ENCODE results near the gene VSIG10. TPM values are rescaled to one million over a fixed set of nuclear protein-coding genes. Genes with fewer than 3 reads are reported as not detected.

Gene VSIG10
- total RNA-seq, 2 donors from 2014 or later: 3.1 to 4.5 TPM

DNA sequence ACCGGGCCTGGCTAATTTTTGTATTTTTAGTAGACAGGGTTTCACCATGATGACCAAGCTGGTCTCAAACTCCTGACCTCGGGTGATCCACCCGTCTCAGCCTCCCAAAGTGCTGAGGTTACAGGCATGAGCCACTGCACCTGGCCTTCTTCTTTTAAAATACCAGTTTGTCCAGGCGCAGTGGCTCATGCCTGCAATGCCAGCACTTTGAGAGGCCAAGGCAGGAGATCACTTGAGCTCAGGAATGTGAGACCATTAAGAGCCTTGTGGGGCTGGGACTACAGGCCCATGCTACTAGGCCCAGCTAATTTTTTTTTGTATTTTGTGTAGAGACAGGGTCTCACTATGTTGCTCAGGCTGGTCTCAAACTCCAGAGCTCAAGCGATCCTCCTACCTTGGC is 24.1 kb upstream of the VSIG10 start:
- peaks cover 7% of the 10 kb centered on the region for H3K4me1 Mint-ChIP-seq (ENCODE audit: low read depth)
- no peak overlapping the region for H3K4me3 Mint-ChIP-seq
- no peak overlapping the region for H3K27ac Mint-ChIP-seq

DNA sequence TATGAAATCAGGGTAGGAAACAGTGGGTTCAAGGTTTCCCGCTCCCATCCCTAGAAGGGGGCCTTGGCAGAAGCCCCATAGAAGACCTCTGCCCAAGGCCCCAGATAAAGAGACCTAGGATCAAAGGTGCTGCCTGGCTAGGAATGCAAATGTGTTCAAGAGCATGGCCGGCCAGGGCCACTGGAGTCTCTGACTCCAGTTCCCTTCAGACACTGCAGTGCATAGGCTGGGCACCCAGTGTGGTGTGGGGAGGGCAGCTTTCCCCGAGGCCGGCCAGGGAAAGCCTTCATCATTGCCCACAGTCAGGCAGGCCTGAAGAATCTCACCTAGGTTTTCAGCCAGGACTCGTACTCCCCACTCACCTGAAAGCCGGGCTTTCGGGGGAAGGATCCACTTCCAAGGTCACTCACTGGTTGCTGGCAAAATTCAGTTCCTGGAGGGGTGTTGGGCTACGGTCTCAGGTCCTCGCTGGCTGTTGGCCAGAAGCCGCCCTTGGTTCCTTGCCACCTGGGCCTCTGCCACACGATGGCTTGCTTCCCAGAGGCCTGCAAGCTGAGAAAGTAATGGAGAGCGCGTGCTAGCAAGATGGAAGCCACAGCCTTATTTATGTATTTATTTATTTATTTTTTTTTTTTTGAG is 22.4 kb upstream of the VSIG10 start:
- H3K4me1 Mint-ChIP-seq (ENCODE audit: low read depth): no peaks in the 10 kb centered on the region
- H3K4me3 Mint-ChIP-seq: no peak overlapping the region
- H3K27me3 Mint-ChIP-seq (ENCODE audit: low read depth): no peaks in the 10 kb centered on the region
- H3K9me3 Mint-ChIP-seq: peaks cover 0 to 1% of the 10 kb centered on the region in 2 donors
- no peak for ATAC-seq (replicated peaks in 1 of 2)
- peaks cover 0 to 1% of the 10 kb centered on the region in 2 donors for H3K36me3 Mint-ChIP-seq (ENCODE audit: insufficient read depth in 2 of 2)
- no peak for DNase-seq
- H3K27ac Mint-ChIP-seq: no peak overlapping the region

More for the DNA sequence above, 24.1 kb upstream of the VSIG10 start:
- ATAC-seq (replicated peaks in 1 of 2): no peak
- Mint-ChIP-seq H3K27me3 (ENCODE audit: low read depth) (no peaks in the 10 kb centered on the region), H3K9me3 (peaks cover 0 to 1% of the 10 kb centered on the region in 2 donors), H3K36me3 (ENCODE audit: insufficient read depth in 2 of 2) (peaks cover 0 to 1% of the 10 kb centered on the region in 2 donors)
- no peak for DNase-seq

DNA sequence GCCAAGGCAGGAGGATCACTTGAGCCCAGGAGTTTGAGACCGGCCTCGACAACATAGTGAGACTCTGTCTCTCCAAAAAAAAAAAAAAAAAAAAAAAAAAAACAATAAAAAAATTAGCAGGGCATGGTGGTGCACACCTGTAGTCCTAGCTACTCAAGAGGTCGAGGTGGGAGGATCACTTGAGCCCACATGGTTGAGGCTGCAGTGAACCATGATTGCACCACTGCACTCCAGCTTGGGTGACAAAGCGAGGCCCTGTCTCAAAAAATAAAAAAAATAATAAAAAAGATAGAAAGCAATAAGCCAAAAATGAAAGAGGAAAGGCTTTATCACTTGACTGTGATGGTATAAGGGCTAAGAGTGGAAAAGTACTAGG is 21.9 kb upstream of the VSIG10 start:
- H3K4me3 Mint-ChIP-seq: no peak overlapping the region
- H3K9me3 Mint-ChIP-seq: peaks cover 0 to 1% of the 10 kb centered on the region in 2 donors
- DNase-seq: no peak
- no peak for ATAC-seq (replicated peaks in 1 of 2)
- H3K36me3 Mint-ChIP-seq (ENCODE audit: insufficient read depth in 2 of 2): peaks cover 0 to 1% of the 10 kb centered on the region in 2 donors
- H3K27me3 Mint-ChIP-seq (ENCODE audit: low read depth): no peaks in the 10 kb centered on the region
- peaks cover under 1% of the 10 kb centered on the region for H3K4me1 Mint-ChIP-seq (ENCODE audit: low read depth)
- no peak overlapping the region for H3K27ac Mint-ChIP-seq

DNA sequence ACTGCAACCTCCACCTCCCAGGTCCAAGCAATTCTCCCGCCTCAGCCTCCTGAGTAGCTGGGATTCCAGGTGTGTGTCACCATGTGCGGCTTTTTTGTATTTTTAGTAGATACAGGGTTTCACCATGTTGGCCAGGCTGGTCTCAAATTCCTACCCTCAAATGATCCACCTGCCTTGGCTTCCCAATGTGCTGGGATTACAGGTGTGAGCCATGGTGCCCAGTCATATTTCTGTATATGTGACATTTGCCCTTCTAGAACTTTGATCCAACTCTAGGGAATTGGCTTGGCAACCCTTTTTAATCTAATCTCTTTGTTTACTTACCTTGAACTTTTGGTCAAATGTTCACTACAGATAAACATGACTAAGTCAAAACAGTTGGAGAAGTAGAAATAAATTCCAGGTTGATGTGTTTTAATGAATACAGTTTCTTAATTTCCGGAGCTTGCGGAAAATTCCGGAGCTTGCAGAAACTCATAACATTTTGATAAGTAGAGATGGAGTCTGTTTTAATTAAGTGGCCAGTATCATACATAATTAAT is 20.6 kb upstream of the VSIG10 start:
- no peaks in the 10 kb centered on the region for H3K36me3 Mint-ChIP-seq (ENCODE audit: insufficient read depth in 2 of 2)
- DNase-seq (no peak), ATAC-seq (replicated peaks in 1 of 2) (no peak)
- H3K27me3 Mint-ChIP-seq (ENCODE audit: low read depth): no peaks in the 10 kb centered on the region
- H3K9me3 Mint-ChIP-seq: peaks cover 0 to 1% of the 10 kb centered on the region in 2 donors
- peaks cover 6% of the 10 kb centered on the region for H3K4me1 Mint-ChIP-seq (ENCODE audit: low read depth)
- no peak overlapping the region for H3K27ac Mint-ChIP-seq
- H3K4me3 Mint-ChIP-seq: no peak overlapping the region

DNA sequence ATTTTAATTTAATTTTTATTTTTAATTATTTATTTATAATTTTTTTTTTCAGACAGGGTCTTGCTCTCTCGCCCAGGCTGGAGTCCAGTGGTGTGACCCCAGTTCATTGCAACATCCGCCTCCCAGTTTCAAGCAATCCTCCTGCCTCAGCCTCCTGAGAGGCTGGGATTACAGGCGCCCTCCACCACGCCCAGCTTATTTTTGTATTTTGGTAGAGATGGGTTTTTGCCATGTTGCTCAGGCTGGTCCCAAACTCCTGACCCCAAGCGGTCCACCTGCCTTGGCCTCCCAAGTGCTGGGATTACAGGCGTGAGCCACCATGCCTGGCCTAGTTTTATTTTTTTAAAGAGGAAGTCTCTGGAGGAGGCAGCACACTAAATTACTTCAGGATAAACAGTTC is 18.5 kb upstream of the VSIG10 start:
- no peak overlapping the region for H3K4me3 Mint-ChIP-seq
- no peaks in the 10 kb centered on the region for H3K27me3 Mint-ChIP-seq (ENCODE audit: low read depth)
- H3K36me3 Mint-ChIP-seq (ENCODE audit: insufficient read depth in 2 of 2): no peaks in the 10 kb centered on the region
- no peaks in the 10 kb centered on the region for H3K9me3 Mint-ChIP-seq
- ATAC-seq (replicated peaks in 1 of 2) (no peak), DNase-seq (no peak)
- H3K27ac Mint-ChIP-seq: no peak overlapping the region
- H3K4me1 Mint-ChIP-seq (ENCODE audit: low read depth): peaks cover 6% of the 10 kb centered on the region

DNA sequence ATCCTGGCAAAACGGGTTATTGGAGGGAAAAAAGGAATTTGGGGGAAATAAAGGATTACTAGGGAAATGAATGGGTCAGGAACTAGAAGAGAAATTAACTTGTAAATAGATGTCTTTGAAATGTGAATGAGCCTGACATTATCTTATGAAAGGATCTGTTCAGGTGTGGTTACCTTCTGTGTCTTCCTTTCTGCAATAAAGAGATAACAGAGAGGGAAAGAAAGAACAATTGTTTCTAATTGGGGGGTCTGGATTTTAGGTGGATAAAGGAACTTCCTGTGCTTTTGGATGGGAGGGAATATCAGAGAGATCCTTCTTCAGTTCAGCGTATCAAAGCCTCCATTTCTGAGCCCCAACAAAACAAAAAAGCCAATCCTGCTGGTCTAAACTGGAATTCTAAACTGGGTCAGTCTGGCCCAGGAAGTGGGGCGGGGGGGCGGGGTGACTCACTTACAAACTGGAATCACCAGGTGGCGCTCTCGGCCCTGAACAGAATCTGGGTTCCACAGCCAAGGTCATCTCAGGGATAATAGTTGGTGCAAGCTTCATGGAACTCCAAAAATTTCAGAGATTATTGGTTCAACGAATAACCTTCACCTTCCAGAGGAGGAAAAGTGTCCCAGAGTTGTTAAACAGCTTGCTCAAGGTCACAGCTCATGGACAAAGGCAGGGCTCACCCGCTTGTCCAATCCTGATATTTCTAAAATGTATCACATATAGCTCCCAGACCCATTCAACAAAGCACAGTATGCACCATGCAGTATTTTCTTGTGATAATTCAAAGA is 17.0 kb upstream of the VSIG10 start:
- ATAC-seq (replicated peaks in 1 of 2) (peak; percentile 49 to 70), DNase-seq (peak; percentile 58 to 67)
- peak overlapping the region; percentile 75 for H3K27ac Mint-ChIP-seq
- H3K36me3 Mint-ChIP-seq (ENCODE audit: insufficient read depth in 2 of 2): no peaks in the 10 kb centered on the region
- H3K27me3 Mint-ChIP-seq (ENCODE audit: low read depth): no peaks in the 10 kb centered on the region
- H3K4me1 Mint-ChIP-seq (ENCODE audit: low read depth): peaks cover 6% of the 10 kb centered on the region
- H3K9me3 Mint-ChIP-seq: no peaks in the 10 kb centered on the region
- no peak overlapping the region for H3K4me3 Mint-ChIP-seq

DNA sequence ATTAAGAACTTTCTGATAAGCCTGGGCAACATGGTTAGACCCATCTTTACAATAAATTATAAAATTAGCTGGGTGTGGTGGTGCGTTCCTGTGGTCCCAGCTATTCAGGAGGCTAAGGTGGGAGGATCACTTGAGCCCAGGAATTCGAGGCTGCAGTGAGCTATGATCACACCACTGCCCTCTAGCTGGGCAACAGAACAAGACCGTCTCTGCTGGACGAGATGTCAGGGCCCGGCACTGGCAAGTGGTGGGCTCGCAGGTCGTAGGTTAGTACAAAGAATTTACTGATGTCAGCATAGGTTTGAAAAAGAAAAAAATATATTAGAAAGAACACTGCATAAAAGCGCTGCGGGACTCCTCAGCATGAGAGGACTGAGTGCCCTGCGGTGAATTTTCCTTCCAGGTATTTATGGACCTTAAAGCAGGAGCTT is 15.7 kb upstream of the VSIG10 start:
- H3K9me3 Mint-ChIP-seq: no peaks in the 10 kb centered on the region
- no peak for ATAC-seq (replicated peaks in 1 of 2)
- no peak overlapping the region for H3K4me3 Mint-ChIP-seq
- DNase-seq: no peak
- no peaks in the 10 kb centered on the region for H3K36me3 Mint-ChIP-seq (ENCODE audit: insufficient read depth in 2 of 2)
- H3K4me1 Mint-ChIP-seq (ENCODE audit: low read depth): peaks cover 6% of the 10 kb centered on the region
- no peak overlapping the region for H3K27ac Mint-ChIP-seq
- no peaks in the 10 kb centered on the region for H3K27me3 Mint-ChIP-seq (ENCODE audit: low read depth)

DNA sequence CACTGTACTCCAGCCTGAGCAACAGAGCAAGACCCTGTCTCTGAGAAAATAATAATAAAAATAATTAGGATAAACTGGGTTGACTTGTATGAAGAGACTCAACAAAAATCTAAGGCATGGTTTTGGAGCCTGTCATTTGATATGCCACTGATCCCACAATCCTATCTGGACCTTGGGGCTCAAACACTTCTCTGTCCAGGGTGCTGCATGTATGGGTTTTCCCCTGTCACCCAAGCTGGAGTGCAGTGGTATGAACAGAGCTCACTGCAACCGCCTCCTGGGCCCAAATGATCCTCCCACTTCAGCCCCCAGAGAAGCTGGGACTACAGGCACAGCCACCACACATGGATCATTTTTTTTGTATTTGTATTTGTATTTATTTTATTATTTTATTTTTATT is 5.3 kb upstream of the VSIG10 start:
- ATAC-seq (replicated peaks in 1 of 2): no peak
- Mint-ChIP-seq H3K27me3 (ENCODE audit: low read depth) (peaks cover 6% of the 10 kb centered on the region), H3K27ac (no peak overlapping the region), H3K4me1 (ENCODE audit: low read depth) (peaks cover 5% of the 10 kb centered on the region), H3K36me3 (ENCODE audit: insufficient read depth in 2 of 2) (no peaks in the 10 kb centered on the region), H3K4me3 (no peak overlapping the region), H3K9me3 (no peaks in the 10 kb centered on the region)
- no peak for DNase-seq

DNA sequence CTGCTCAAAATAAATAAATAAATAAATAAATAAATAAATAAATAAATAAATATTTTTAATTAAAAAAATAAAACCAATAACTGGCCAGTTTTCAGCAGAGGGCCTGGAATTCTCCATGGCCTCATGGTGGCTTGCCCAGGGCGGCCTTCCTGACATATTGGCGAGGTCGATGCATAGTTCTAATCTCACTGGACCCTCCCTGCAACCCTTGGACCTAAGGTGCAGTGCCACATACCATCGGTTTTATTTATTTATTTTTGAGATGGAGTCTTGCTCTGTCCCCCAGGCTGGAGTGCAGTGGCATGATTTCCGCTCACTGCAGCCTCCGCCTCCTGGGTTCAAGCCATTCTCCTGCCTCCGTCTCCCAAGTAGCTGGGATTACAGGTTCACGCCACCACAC is 3.9 kb upstream of the VSIG10 start:
- Mint-ChIP-seq H3K27me3 (ENCODE audit: low read depth) (peaks cover 6% of the 10 kb centered on the region), H3K9me3 (no peaks in the 10 kb centered on the region), H3K4me1 (ENCODE audit: low read depth) (peaks cover 9% of the 10 kb centered on the region), H3K27ac (no peak overlapping the region), H3K4me3 (no peak overlapping the region), H3K36me3 (ENCODE audit: insufficient read depth in 2 of 2) (no peaks in the 10 kb centered on the region)
- ATAC-seq (replicated peaks in 1 of 2): no peak
- no peak for DNase-seq

DNA sequence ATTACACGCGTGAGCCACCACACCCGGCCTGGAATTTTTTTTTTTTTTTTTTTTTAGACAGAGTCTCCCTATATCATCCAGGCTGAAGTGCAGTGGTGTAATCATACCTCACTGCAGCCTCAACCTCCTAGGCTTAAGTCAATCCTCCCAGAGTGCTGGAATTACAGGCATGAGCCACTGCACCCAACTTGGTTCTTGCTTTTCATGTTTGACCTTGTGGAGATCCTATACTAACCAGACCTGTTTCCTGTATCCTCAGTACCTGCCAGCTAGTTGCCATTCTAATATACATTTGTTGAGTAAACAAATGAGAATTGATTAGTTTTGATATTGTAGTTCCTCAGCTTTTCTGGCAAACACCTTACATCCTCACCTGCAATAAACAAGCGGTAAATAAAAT is 3.2 kb upstream of the VSIG10 start:
- H3K36me3 Mint-ChIP-seq (ENCODE audit: insufficient read depth in 2 of 2): no peaks in the 10 kb centered on the region
- peaks cover 11% of the 10 kb centered on the region for H3K4me1 Mint-ChIP-seq (ENCODE audit: low read depth)

DNA sequence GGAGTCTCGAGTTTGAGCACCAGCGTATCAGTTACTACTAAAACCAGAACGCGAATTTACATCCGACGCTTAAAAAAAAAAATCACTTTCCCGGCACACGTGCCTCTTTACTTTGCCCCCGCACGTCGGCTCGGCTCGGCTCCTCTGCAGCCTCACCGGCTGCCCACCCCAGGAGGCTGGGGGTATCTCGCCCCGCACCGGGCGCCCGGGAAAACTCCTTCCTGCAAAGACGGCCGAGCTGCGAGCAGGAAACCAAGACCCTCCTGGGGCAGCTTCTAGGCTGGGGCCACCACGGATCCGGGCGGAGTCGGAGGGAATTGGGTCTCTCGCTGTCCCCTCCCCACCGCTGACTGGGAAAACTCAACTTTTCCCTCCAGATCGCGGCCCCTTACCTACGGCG is 610 bp downstream of the VSIG10 start:
- H3K27ac Mint-ChIP-seq: no peak overlapping the region
- no peaks in the 10 kb centered on the region for H3K9me3 Mint-ChIP-seq
- H3K4me3 Mint-ChIP-seq: peak overlapping the region; percentile 91 to 97
- ATAC-seq (replicated peaks in 1 of 2) (peak; percentile 24 to 37), DNase-seq (peak in 1 of 2 donors; percentile 4)
- peaks cover 11% of the 10 kb centered on the region for H3K4me1 Mint-ChIP-seq (ENCODE audit: low read depth)
- H3K36me3 Mint-ChIP-seq (ENCODE audit: insufficient read depth in 2 of 2): no peaks in the 10 kb centered on the region
- H3K27me3 Mint-ChIP-seq (ENCODE audit: low read depth): peaks cover 6% of the 10 kb centered on the region

More for the DNA sequence above, 3.2 kb upstream of the VSIG10 start:
- no peak for DNase-seq
- Mint-ChIP-seq H3K27ac (no peak overlapping the region), H3K27me3 (ENCODE audit: low read depth) (peaks cover 6% of the 10 kb centered on the region), H3K4me3 (no peak overlapping the region), H3K9me3 (no peaks in the 10 kb centered on the region)
- ATAC-seq (replicated peaks in 1 of 2): no peak

DNA sequence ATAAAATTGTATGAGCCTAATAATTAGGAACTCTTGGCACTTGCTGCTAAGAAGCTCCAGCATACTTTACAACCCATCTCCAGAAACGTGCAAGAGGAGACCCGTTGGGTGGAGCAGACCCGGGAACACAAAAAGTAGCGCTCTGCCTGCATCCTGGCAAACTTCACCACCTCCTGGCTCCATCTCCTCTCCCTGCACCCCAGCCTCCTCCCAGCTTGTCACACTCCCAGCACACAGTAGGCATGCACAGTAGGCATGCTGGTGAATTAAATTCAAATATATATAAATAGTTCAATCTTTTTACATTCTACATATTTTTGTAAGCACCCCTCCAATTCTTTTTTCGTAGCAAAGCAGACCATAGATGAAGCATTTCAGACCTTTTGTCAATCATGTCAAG is 1.2 kb downstream of the VSIG10 start:
- no peaks in the 10 kb centered on the region for H3K9me3 Mint-ChIP-seq
- peaks cover 11% of the 10 kb centered on the region for H3K4me1 Mint-ChIP-seq (ENCODE audit: low read depth)
- peak overlapping the region; percentile 91 to 97 for H3K4me3 Mint-ChIP-seq
- peaks cover 6% of the 10 kb centered on the region for H3K27me3 Mint-ChIP-seq (ENCODE audit: low read depth)
- H3K36me3 Mint-ChIP-seq (ENCODE audit: insufficient read depth in 2 of 2): no peaks in the 10 kb centered on the region
- no peak for DNase-seq
- peak overlapping the region; percentile 77 for H3K27ac Mint-ChIP-seq
- no peak for ATAC-seq (replicated peaks in 1 of 2)

DNA sequence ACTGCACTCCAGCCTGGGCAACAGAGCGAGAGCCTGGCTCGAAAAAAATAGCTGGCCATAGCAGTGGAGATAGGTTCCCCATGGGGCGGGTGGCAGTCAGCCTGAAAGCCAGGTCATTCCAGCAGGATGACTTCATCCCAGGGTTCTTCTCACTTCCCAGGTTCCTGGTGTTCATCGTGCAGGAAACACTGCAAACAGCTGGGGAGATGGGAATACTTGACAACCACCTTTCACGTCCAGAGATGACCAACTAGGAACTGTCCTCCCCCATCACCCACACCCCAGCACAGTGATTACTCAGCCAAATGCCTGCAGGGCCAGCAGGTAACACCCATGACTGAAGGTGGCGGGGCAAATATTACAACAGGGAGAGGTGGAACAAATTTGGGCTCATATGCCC is 1.7 kb downstream of the VSIG10 start:
- Mint-ChIP-seq H3K27ac (no peak overlapping the region), H3K27me3 (ENCODE audit: low read depth) (peaks cover 6% of the 10 kb centered on the region), H3K4me1 (ENCODE audit: low read depth) (peaks cover 11% of the 10 kb centered on the region), H3K36me3 (ENCODE audit: insufficient read depth in 2 of 2) (no peaks in the 10 kb centered on the region), H3K4me3 (peak overlapping the region in 1 of 2 donors; percentile 11), H3K9me3 (no peaks in the 10 kb centered on the region)
- DNase-seq (no peak), ATAC-seq (replicated peaks in 1 of 2) (no peak)
